ENCODE measurements around the gene CLEC4G.
"Not testable (repeated sequence)": the region's sequence is repeated elsewhere in the genome, so short reads cannot be mapped to it uniquely, and the experiment has no call there.

The CLEC4G gene, protein sequence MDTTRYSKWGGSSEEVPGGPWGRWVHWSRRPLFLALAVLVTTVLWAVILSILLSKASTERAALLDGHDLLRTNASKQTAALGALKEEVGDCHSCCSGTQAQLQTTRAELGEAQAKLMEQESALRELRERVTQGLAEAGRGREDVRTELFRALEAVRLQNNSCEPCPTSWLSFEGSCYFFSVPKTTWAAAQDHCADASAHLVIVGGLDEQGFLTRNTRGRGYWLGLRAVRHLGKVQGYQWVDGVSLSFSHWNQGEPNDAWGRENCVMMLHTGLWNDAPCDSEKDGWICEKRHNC

DNA sequence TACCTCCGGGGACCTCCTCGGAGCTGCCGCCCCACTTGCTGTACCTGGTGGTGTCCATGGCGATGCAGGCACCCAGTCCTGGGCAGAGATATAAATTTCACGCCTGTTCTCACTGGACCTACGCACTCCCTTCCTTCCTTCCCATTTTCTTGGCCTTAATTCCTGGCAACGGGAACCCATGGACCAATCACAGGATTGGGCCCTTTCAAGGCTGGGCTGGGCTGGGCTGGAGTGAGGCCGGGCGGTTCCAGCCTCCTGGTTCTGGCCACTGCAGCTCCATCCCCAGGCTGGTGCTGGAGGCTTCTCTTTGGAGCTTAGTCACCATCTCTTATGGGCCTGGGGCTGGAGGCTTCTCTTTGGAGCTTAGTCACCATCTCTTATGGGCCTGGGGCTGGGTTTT lies at the start of gene CLEC4G:
Gene CLEC4G (minus strand): TSS at position 66 of the 400 bp plus-strand sequence. CDS start 8 bp downstream, at position 58.
- in situ Hi-C loops (cut with HindIII; ENCODE audit: low sequenced_read_pairs), result no loop called here

DNA sequence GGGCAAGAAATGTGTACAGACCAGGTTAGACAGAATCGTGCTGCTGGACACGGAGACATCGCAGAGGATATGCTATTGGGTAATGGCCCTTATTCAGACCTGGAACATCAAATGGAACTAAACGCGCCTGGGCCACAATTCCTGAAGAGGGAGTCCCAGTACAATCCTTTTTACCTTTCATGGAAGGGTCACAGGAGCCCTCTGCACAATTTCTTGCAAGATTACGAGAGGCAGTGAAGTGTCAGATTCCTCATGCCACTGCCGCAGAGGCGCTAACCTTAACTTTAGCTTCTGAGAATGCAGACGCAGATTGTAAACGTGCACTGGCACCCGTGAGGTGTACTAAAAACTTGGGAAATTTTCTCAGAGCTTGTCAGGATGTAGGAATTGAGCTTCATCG lies 49.2 kb upstream of the CLEC4G start:
- in situ Hi-C loops (cut with HindIII; ENCODE audit: low sequenced_read_pairs), result no loop called here

DNA sequence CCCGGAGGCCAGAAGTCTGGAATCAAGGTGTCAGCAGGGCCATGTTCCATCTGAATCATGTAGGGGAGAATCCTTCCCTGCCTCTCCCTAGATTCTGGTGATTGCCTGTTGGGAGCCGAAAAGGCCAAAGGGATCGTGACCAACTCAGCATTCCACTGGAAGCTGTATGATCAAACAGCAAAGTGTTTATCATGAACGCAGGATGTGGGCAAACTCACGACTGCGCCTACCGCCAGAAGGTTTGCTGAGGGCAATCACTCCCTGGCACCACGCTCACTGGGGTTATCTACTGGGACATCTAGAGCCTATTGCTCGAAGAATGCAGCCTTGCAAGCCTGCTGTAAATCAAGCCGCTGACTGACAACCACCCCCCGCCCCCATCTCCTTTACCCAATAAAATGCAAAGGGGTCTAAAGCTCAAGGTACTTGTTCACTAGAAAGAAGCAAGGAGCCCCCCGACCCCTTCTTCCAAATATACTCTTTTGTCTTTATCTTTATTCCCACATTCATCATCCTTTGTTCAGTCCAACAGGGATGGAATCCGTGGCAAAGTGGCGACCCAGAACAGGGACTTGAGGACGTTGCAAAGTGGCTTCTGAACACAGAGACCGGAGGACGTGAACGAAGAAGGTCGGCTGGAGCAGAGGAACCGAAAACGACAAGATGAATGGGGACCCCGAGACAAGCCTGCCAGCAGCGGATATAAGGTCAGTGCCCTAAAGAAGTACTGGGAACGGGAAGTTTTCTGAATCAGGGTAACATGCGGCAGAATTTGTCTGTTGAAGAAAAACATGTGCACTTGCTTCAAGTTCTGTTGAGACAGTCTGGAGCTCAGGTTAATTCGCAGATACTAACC lies 47.9 kb upstream of the CLEC4G start:
- in situ Hi-C loops (cut with HindIII; ENCODE audit: low sequenced_read_pairs), result no loop called here

DNA sequence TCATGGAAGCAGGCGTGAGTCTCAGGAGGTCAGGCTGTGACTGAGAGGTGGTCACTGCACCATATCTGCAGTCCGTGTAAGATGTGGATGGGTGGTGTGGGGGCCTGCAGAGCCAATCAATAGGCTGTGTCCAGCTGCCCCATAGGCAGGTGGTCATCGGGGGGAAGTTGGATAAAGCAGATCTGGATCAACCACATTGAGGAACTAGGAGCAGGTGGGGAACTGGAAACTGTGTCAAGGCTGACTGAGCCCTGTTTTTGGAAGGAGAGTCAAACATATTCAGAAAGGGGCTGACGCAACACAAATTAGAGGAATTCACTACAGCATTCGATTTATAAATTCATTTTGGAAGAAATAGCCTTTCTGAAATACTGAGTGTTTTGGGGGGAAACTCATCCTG lies 46.2 kb upstream of the CLEC4G start:
- in situ Hi-C loops (cut with HindIII; ENCODE audit: low sequenced_read_pairs), result no loop called here

DNA sequence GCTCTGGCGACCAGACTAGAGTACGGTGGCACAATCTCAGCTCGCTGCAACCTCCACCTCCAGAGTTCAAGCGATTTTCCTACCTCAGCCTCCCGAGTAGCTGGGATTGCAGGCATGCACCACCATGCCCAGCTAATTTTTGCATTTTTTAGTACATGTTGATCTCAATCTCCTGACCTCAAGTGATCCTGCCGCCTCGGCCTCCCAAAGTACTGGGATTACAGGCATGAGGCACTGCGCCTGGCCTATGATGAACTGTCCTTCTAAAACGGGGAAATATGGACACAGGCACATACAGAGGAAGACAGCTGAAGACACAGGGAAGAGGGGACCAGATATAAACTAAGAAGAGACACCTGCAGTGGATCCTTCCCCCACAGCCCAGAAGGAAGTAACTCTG lies 43.9 kb upstream of the CLEC4G start:
- in situ Hi-C loops (cut with HindIII; ENCODE audit: low sequenced_read_pairs), result no loop called here

DNA sequence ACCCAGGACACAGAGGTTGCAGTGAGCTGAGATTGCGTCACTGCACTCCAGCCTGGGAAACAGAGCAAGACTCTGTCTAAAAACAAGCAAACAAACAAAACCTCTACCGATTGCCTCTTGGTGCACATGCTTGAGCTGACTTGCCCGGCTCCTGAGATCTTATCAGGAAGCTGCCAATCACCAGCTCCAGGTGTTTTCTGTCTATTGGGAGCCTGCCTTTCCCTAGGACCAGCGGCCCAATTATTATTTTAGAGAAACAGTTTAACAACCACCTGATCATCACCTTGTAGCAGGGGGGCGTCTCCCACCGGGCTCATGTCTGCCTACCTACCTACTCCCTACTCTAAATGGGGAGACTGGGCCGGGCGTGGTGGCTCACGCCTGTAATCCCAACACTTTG lies 41.9 kb upstream of the CLEC4G start:
- in situ Hi-C loops (cut with HindIII; ENCODE audit: low sequenced_read_pairs), result no loop called here

DNA sequence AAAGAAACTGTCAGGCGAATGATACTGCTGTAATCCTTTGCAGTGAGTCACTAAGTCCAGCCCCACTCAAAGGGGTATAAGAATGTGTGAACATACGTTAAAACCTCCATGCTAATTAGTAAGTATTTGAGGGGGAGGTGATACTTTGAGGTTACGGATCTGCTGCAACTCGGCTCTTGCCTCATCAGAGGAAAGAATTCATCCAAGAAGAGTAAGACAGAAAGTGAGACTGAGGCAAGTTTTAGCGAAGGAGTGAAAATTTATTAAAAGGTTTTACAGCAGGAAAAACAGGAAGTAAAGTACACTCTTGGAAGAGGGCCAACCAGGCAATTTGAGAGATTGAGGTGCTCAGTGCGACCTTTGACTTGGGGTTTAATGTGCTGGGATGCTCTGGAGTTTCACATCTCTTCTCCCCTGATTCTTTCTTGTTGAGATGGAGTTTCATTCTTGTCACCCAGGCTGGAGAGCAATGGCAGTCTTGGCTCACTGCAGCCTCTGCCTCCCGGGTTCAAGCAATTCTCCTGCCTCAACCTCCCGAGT lies 40.9 kb upstream of the CLEC4G start:
- in situ Hi-C loops (cut with HindIII; ENCODE audit: low sequenced_read_pairs), result no loop called here

DNA sequence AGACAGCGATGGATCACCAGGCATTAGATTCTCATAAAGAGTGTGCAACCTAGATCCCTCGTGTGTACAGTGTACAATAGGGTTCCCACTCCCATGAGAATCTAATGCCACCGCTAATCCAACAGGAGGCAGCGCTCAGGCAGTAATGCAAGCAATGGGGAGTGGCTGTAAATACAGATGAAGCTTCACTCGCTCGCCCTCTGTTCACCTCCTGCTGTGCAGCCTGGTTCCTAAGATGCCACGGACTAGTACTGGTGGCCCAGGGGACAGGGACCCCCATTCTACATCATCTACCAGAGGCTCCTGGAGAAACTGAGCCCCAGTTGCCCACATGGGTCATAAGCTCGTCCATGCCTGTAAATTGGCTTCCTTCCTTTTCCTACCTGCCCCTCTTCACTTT lies 39.2 kb upstream of the CLEC4G start:
- in situ Hi-C loops (cut with HindIII; ENCODE audit: low sequenced_read_pairs), result no loop called here

DNA sequence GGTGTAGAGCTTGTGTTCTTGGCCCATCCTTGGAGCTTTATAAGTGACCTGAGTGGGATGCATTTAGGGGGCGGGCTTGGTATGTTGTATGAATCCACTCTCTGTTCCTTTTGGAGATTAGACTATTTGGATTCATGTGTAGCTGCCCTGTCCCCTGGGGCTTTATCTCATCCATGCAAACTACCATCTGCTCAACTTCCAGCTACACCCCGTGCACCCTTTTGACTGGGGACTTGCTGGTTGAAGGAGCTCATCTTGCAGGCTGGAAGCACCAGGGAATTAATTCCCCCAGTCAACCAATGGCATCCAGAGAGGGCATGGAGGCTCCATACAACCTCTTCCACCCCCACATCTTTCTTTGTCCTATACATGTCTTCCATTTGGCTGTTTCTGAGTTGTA lies 37.3 kb upstream of the CLEC4G start:
- in situ Hi-C loops (cut with HindIII; ENCODE audit: low sequenced_read_pairs), result no loop called here

DNA sequence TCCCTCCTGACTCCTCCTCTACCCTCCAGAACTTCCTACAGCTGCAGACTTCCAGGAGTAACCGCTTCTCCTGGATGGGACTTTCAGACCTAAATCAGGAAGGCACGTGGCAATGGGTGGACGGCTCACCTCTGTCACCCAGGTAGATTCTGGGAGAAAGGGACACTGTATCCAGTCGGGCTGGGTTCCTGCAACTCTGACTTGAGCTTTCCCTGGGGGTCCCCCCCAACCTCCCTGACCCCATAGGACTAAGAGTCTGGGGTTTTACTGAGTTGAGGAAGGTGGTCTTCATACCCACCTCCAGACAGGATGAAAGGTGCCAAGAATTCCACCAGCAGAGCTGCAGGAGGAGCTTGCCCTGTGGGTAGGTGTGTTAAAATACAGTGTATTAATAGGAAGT lies 35.6 kb upstream of the CLEC4G start:
- in situ Hi-C loops (cut with HindIII; ENCODE audit: low sequenced_read_pairs), result no loop called here

DNA sequence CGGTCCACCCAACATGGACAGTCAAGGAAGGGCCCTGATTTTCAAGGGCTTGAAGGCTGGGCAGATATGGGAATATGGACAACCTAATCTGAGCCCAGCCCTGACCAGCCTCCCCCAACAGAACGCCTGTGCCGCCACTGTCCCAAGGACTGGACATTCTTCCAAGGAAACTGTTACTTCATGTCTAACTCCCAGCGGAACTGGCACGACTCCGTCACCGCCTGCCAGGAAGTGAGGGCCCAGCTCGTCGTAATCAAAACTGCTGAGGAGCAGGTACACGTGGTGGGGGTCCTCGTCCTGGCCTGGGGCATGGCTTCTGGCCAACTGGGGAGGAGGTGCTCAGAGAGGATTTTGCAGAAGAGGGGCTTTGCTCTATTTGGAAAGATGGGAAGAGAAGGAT lies 34.6 kb upstream of the CLEC4G start:
- in situ Hi-C loops (cut with HindIII; ENCODE audit: low sequenced_read_pairs), result no loop called here

DNA sequence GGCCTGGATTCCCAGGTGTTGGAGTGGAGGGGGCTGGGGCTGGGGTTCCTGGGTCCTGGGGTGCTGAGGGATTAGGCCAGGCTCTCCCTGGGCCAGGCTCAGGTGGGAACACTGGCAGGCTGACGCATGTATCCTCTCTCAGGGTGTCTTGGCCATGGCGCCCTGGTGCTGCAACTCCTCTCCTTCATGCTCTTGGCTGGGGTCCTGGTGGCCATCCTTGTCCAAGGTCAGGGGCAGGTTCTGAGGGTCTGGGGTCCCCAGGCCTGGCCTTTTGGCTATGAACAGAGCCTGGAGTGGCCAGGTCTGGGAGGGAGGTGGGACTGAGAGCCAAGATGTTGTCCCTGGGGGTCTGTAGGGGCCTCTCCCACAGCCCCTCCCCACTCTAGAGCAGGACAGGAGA lies 33.1 kb upstream of the CLEC4G start:
- in situ Hi-C loops (cut with HindIII; ENCODE audit: low sequenced_read_pairs), result not testable (repeated sequence)

DNA sequence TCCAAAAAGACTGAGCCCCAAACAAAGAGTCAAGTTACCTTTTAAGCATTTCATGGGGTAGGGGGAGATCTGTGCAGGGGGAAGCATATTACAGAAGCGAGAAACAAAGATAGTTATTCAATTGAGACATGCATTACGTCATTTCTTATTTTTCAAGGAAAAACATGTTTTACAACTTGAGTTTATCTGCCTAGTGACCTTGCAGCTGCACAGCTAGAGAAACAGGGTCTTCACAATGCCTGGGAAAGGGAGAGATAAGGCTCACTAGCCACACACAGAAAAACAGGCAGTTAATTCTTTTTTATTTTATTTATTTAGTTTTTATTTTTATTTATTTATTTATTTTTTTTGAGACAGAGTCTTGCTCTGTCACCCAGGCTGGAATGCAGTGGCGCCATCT lies 32.2 kb upstream of the CLEC4G start:
- in situ Hi-C loops (cut with HindIII; ENCODE audit: low sequenced_read_pairs), result not testable (repeated sequence)

DNA sequence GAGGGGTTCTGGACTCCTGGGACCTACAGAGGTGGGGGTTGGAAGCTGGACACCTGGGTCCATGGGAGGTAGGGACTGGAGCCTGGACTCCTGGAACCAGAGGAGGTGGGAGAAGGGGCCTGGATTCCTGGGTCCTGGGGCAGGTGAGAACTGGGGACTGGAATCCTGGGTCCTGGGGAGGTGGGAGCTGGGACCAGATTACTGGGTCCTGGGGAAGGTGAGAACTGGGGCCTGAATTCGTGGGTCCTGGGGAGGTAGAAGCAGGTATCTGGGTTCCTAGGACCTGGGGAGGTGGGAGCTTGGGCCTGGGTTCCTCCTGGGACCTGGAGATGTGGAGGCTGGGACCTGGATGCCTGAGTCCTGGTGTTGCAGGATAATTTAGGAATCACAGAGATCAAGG lies 31.8 kb upstream of the CLEC4G start:
- in situ Hi-C loops (cut with HindIII; ENCODE audit: low sequenced_read_pairs), result no loop called here

DNA sequence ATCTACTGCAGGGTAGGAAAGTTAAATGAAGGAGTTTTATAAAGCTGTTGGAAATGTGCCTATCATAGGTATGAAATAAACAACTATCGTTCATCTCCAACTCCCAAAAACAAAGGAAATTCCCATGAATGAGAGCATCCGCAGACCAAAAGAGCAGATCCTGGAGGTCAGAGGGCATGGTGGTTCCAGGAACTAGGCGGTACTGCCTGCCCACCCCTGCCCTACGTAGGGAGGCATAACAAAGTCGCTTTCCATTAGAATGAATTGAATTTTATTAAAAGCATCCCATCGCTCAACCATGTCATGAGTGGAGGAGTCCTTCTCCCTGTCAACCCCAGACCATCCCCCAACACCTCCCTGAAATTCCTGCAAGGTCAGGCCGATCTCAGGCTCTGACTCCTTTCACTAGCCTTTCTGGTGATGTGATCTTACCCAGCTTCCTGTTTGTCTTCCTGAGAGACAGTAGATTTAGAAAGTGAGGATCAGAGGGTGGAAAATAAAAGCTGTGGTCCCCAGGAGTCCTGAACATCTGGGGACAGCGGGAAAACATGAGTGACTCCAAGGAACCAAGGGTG lies 30.9 kb upstream of the CLEC4G start, which contains the start of gene CLEC4M:
Gene CLEC4M (plus strand): TSS at position 525 of the 575 bp plus-strand sequence. CDS start 24 bp downstream, at position 549.
- in situ Hi-C loops (cut with HindIII; ENCODE audit: low sequenced_read_pairs), result no loop called here

DNA sequence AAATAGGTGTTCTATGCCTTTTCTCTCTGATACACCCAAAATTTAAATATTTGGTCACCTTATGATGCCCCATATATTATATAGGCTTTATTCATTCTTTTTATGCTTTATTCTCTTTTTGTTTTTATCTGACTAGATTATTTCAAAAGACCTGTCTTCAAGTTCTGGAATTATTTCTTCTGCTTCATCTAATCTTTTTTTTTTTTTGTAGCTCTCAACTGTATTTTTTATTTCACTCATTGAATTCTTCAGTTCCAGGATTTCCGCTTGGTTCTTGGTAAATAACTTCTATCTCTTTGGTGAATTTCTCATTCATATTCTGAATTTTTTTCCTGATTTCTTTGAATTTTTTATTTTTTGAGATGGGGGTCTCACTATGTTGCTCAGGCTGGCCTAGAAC lies 27.2 kb upstream of the CLEC4G start:
- in situ Hi-C loops (cut with HindIII; ENCODE audit: low sequenced_read_pairs), result no loop called here

DNA sequence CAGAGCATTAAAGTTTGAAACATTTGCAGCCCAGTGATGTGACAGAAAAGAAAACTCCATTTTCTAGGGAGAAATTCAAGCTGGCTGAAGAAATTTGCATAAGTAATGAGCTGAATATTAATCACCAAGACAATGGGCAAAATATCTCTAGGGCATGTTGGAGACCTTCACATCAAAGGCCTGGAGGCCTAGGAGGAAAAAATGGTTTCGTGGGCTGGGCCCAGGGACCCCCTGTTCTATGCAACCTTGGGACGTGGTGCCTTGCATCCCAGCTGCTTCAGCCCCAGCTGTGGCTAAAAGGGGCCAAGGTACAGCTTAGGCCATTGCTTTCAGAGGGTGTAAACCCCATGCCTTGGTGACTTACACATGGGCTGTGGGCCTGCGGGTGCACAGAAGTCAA lies 25.4 kb upstream of the CLEC4G start:
- in situ Hi-C loops (cut with HindIII; ENCODE audit: low sequenced_read_pairs), result no loop called here

DNA sequence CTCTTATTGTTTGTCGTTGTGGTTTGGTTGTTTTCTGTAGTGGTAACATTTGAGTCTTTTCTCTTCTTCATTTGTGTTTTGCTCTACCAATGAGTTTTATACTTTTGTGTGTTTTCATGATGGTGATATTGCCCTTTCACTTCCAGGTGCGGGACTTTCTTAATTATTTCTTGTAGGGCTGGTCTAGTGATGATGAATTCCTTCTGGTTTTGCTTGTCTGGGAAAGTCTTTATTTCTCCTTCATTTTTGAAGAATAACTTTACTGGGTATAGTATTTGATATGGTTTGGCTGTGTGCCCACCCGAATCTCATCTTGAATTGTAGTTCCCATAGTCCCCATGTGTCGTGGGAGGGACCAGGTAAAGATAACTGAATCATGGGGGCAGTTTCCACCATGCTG lies 24.3 kb upstream of the CLEC4G start:
- in situ Hi-C loops (cut with HindIII; ENCODE audit: low sequenced_read_pairs), result no loop called here

DNA sequence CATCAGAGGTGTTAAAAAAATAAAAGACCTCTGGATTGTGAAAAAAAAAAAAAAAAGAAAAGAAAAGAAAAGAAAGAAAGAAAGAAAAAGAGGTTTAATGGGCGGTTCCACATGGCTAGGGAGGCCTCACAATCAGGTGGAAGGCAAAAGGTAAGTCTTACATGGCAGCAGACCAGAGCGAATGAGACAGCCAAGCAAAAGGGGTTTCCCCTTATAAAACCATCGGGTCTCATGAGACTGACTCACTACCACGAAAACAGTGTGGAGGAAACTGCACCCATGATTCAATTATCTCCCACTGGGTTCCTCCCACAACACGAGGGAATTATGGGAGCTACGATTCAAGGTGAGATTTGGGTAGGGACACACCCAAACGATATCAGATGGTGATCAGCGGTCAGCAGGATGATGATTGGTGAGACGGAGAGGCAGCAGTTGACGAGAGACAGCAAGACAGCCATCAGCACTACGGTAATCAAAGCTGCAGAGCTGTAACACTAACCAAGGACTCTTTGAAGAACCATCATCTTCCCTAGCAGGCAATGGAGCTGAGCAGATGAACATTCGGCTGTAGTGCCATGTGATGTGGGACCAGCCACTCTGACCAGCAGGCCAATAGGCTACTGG lies 19.4 kb upstream of the CLEC4G start:
- in situ Hi-C loops (cut with HindIII; ENCODE audit: low sequenced_read_pairs), result no loop called here

DNA sequence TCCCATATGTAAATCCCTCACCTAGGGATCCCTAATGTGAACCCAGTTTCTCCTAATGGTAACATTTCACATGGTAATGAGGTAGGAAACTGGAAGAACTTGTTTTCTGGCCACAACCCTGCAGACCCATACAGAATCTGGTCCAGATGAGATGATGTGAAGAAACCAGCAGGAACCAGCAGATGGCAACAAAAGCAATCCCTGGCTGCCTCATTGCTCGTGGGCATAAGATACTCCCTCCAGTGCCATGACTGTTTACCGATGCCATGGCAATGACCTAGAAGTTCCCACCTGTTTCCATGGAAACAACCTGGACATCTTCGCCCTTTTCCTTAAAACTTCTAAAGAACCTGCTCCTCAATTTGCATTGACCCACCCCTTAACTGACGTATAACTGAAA lies 16.8 kb upstream of the CLEC4G start:
- in situ Hi-C loops (cut with HindIII; ENCODE audit: low sequenced_read_pairs), result no loop called here

DNA sequence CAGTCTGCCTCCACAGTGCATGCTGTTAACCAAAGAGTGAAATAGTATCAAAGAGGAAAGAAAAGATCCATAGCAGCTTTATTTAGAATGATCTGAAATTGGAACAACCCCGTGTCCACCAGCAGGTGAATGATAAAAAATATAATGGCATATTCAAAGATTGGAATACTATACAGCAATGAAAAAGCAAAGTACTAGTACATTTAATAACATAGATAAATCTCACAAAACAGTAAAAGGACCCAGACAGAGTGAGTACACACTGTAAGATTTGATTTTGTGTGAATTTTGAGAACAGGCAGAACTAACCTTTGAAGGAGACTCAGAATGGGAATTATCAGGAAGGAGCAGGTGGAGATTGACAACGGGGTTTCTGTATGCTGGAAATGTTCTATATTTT lies 16.3 kb upstream of the CLEC4G start:
- in situ Hi-C loops (cut with HindIII; ENCODE audit: low sequenced_read_pairs), result no loop called here

Measured in DLD1 (cell line).